ENCODE measurements around the gene VPS8. TPM values are rescaled to one million over a fixed set of nuclear protein-coding genes. Genes with fewer than 3 reads are reported as not detected.

The VPS8 gene
- total and polyA plus RNA-seq, 2 of the 8 experiments (the other 6 are each of a cell fraction or from before 2014, with no cell fraction given): 13.0 to 41.0 TPM

DNA sequence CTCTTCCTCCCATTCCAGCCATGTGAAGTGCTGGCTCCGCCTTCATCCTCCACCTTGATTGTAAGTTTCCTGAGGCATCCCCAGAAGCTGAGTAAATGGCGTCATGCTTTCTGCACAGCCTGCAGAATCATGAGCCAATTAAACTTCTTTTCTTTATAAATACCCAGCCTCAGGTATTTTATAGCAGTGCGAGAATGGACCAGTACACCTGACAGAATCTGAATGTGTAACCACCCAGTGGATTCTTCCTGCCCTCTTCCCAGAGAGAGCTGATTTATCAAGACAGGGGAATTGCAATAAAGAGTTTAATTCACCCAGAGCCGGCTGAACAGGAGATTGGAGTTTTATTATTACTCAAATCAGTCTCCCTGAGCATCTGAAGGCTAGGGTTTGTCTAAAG is 254.3 kb downstream of the VPS8 start:
- no peak overlapping the region for H2BK5ac ChIP-seq (ENCODE audit: low read depth, low read length)
- DNase-seq (ENCODE audit: low read depth in 1 of 2, low spot score in 2 of 2) (peak in 1 of 2 experiments; percentile 22), FAIRE-seq (no peak)
- no peak overlapping the region for H2BK20ac ChIP-seq (ENCODE audit: low read length)
- no peak overlapping the region for H2AK5ac ChIP-seq (ENCODE audit: low read depth, low read length)
- peaks cover 0 to 12% (median 6%) of the 10 kb centered on the region in 4 experiments; a peak in 6 of 7 replicates for H3K4me1 ChIP-seq (replicated peaks in 1 of 4; ENCODE audit: control insufficient read depth in 3 of 4, insufficient read depth in 4 of 4, low read length in 3 of 4)
- no peak overlapping the region for H3K14ac ChIP-seq (ENCODE audit: insufficient read length)
- H3K36me3 ChIP-seq (ENCODE audit: control insufficient read depth in 2 of 4, insufficient read depth in 4 of 4, low read length in 3 of 4): no peaks in the 10 kb centered on the region
- H3K18ac ChIP-seq (ENCODE audit: extremely low read depth, low read length): no peak overlapping the region
- no peaks in the 10 kb centered on the region for H3K79me1 ChIP-seq (ENCODE audit: low read depth, low read length)
- WGBS, 2 experiments (ENCODE audit: extremely low coverage in 1 of 2, insufficient coverage in 1 of 2, insufficient read length in 1 of 2, insufficient replicate concordance in 2 of 2, low coverage in 1 of 2, low lambda C conversion rate in 2 of 2, missing lambda C conversion rate in 1 of 2): 94% methylated on average over 4 of the region's 4 CpGs; no CpG with 5 or more reads in 1 of the 2 experiments
- H2AFZ ChIP-seq (ENCODE audit: low read length): no peak overlapping the region
- H4K5ac ChIP-seq (ENCODE audit: insufficient read length, low read depth, low read length): no peak overlapping the region
- H3K23me2 ChIP-seq (ENCODE audit: low read depth, low read length): no peaks in the 10 kb centered on the region
- peaks cover under 1 to 6% of the 10 kb centered on the region in 2 experiments; a peak in 1 of 4 replicates for H3K9me3 ChIP-seq (ENCODE audit: insufficient read depth in 2 of 2, low read depth in 1 of 2, low read length in 1 of 2)
- no peak overlapping the region for H3K4me2 ChIP-seq (ENCODE audit: insufficient read depth in 1 of 2, low read depth in 2 of 2, low read length in 2 of 2)
- ChIA-PET POLR2A (ENCODE audit: partially characterized antibody) (no interaction called here), CTCF (ENCODE audit: partially characterized antibody) (interaction anchor here (0.6 to 10.4 kb wide), 13 partner anchors 9 to 343 kb away, joined by 3 to 97 read pairs (median 3); no protein-coding TSS in a partner anchor)
- no peak overlapping the region for H4K8ac ChIP-seq (ENCODE audit: extremely low read depth, insufficient read depth, low read length)
- no peak overlapping the region for H2BK15ac ChIP-seq (ENCODE audit: low read length)
- H3K27ac ChIP-seq (ENCODE audit: low read depth, low read length): no peak overlapping the region
- H3K27me3 ChIP-seq (replicated peaks in 1 of 4; ENCODE audit: control insufficient read depth in 3 of 4, extremely low read depth in 1 of 4, insufficient read depth in 3 of 4, low read length in 3 of 4): no peaks in the 10 kb centered on the region
- H3K9ac ChIP-seq (replicated peaks in 1 of 4; ENCODE audit: extremely low read depth in 1 of 4, low read depth in 3 of 4, low read length in 3 of 4): no peak overlapping the region
- H2BK120ac ChIP-seq (replicated peaks; ENCODE audit: low read depth, low read length): no peak overlapping the region
- no peak overlapping the region for H3K56ac ChIP-seq (replicated peaks; ENCODE audit: insufficient read length, low read depth, low read length)
- H4K20me1 ChIP-seq (replicated peaks in 1 of 2; ENCODE audit: control insufficient read depth in 1 of 2, insufficient read depth in 2 of 2, low read length in 2 of 2): no peaks in the 10 kb centered on the region
- no peak overlapping the region for H2BK12ac ChIP-seq (ENCODE audit: low read depth, low read length)
- H3K4me3 ChIP-seq (ENCODE audit: extremely low read depth in 1 of 4, insufficient read depth in 2 of 4, low read depth in 3 of 4, low read length in 4 of 4): no peak overlapping the region
- H3K23ac ChIP-seq (ENCODE audit: insufficient read length): no peak overlapping the region
- no peaks in the 10 kb centered on the region for H3K79me2 ChIP-seq (ENCODE audit: control insufficient read depth in 1 of 2, insufficient read depth in 2 of 2, low read length in 2 of 2)
- no peak overlapping the region for H4K91ac ChIP-seq (replicated peaks; ENCODE audit: insufficient read length, low read length)
- H3K4ac ChIP-seq (replicated peaks; ENCODE audit: insufficient read length, low read depth, low read length): no peak overlapping the region
- TF ChIP-seq JUND (IDR thresholded peaks at IDR 0.05; ENCODE audit: low read length) (no peak), EGR1 (IDR thresholded peaks at IDR 0.05; ENCODE audit: borderline replicate concordance, low read depth, low read length) (no peak), POLR2AphosphoS5 (IDR thresholded peaks at IDR 0.05; ENCODE audit: low read depth, low read length) (no peak)
